Activated CD4-positive, alpha-beta T cell treated with anti-CD3 and anti-CD28 coated beads, Interleukin-2, amount 10 ng/mL, durations not matched to agents 7 days and 5 days (primary cell): ENCODE results near the gene ZCCHC14. TPM values are rescaled to one million over a fixed set of nuclear protein-coding genes. Genes with fewer than 3 reads are reported as not detected.
"Not testable (repeated sequence)": the region's sequence is repeated elsewhere in the genome, so short reads cannot be mapped to it uniquely, and the experiment has no call there.

Experiments
- CTCF ChIA-PET: fragments of 350-600 bp; sonication (Branson Sonifier 250); formaldehyde crosslinking; loops from one replicate; lab custom pipeline; 2021; ENCODE audit warnings: antibody characterized with exemption; lab: Charles Lee
- POLR2A ChIA-PET: fragments of 350-600 bp; sonication (Branson Sonifier 250); formaldehyde crosslinking; loops from one replicate; lab custom pipeline; 2021; ENCODE audit warnings: antibody characterized with exemption; lab: Charles Lee
- DNase-seq: peaks from one replicate; pipeline ENCODE4 v3.0.0-alpha.2; 2020
- H3K27ac Mint-ChIP-seq: one replicate; pipeline ENCODE4 v1.8.0; 2021; ENCODE audit warnings: mild to moderate bottlenecking, moderate library complexity, mixed read lengths
- H3K27me3 Mint-ChIP-seq: one replicate; pipeline ENCODE4 v1.8.0; 2021; ENCODE audit warnings: mixed read lengths
- H3K36me3 Mint-ChIP-seq: one replicate; pipeline ENCODE4 v1.8.0; 2021; ENCODE audit warnings: low read depth, mixed read lengths
- H3K4me1 Mint-ChIP-seq: one replicate; pipeline ENCODE4 v1.8.0; 2021; ENCODE audit warnings: mixed read lengths
- H3K4me3 Mint-ChIP-seq: one replicate; pipeline ENCODE4 v1.8.0; 2021; ENCODE audit warnings: mild to moderate bottlenecking, moderate library complexity, mixed read lengths
- H3K9me3 Mint-ChIP-seq: one replicate; pipeline ENCODE4 v1.8.0; 2021; ENCODE audit warnings: mixed read lengths
- total RNA-seq, 2 experiments: library from RNA; stranded (reverse); gene quantifications; one replicate each; pipeline ENCODE4 v1.2.3, GENCODE V29; 2021

ZCCHC14 gene
- total RNA-seq, 2 experiments from 2014 or later: 7.6 to 7.9 TPM

GRCh38 chr16:87380403-87380802, 112.4 kb downstream of the ZCCHC14 start:
- Mint-ChIP-seq H3K36me3 (peaks cover 15% of the 10 kb centered on the region), H3K4me3 (peak overlapping the region; percentile 77), H3K27ac (peak overlapping the region; percentile 79), H3K9me3 (no peaks in the 10 kb centered on the region), H3K27me3 (peaks cover 2% of the 10 kb centered on the region), H3K4me1 (peaks cover 47% of the 10 kb centered on the region)
- ChIA-PET CTCF (no interaction called here), POLR2A (no interaction called here)
- DNase-seq: no peak

- POLR2A ChIA-PET, H3K27me3 Mint-ChIP-seq, H3K4me3 Mint-ChIP-seq, H3K9me3 Mint-ChIP-seq, DNase-seq, H3K27ac Mint-ChIP-seq: not testable (repeated sequence)
- Mint-ChIP-seq H3K4me1 (peaks cover 39% of the 10 kb centered on the region), H3K36me3 (peaks cover 15% of the 10 kb centered on the region)
- CTCF ChIA-PET: interaction anchor here (1.2 kb wide), 1 partner anchor 18 kb away, joined by 5 read pairs; no protein-coding TSS in a partner anchor
Measured at GRCh38 chr16:87379312-87379752, 113.5 kb downstream of the ZCCHC14 start.

GRCh38 chr16:87376660-87377059, 116.2 kb downstream of the ZCCHC14 start:
- CTCF ChIA-PET: interaction anchor here (1.5 kb wide), 1 partner anchor 17 kb away, joined by 4 read pairs; no protein-coding TSS in a partner anchor
- no peaks in the 10 kb centered on the region for H3K27me3 Mint-ChIP-seq
- H3K9me3 Mint-ChIP-seq: no peaks in the 10 kb centered on the region
- no peak for DNase-seq
- H3K36me3 Mint-ChIP-seq: peaks cover 16% of the 10 kb centered on the region
- no peak overlapping the region for H3K4me3 Mint-ChIP-seq
- H3K27ac Mint-ChIP-seq: no peak overlapping the region
- H3K4me1 Mint-ChIP-seq: peaks cover 37% of the 10 kb centered on the region
- POLR2A ChIA-PET: no interaction called here

- peaks cover 11% of the 10 kb centered on the region for H3K36me3 Mint-ChIP-seq
- H3K9me3 Mint-ChIP-seq: no peaks in the 10 kb centered on the region
- no peaks in the 10 kb centered on the region for H3K27me3 Mint-ChIP-seq
- ChIA-PET POLR2A (no interaction called here), CTCF (no interaction called here)
- H3K27ac Mint-ChIP-seq: no peak overlapping the region
- peaks cover 31% of the 10 kb centered on the region for H3K4me1 Mint-ChIP-seq
- H3K4me3 Mint-ChIP-seq: no peak overlapping the region
- no peak for DNase-seq
Measured at GRCh38 chr16:87375426-87376135, 117.2 kb downstream of the ZCCHC14 start.

GRCh38 chr16:87374313-87374712, 118.5 kb downstream of the ZCCHC14 start:
- no peaks in the 10 kb centered on the region for H3K9me3 Mint-ChIP-seq
- no peaks in the 10 kb centered on the region for H3K27me3 Mint-ChIP-seq
- DNase-seq: no peak
- H3K4me3 Mint-ChIP-seq: no peak overlapping the region
- ChIA-PET POLR2A (no interaction called here), CTCF (interaction anchor here (0.6 to 1.6 kb wide), 2 partner anchors 14 to 34 kb away, joined by 3 to 4 read pairs; no protein-coding TSS in a partner anchor)
- H3K4me1 Mint-ChIP-seq: peaks cover 30% of the 10 kb centered on the region
- H3K27ac Mint-ChIP-seq: no peak overlapping the region
- H3K36me3 Mint-ChIP-seq: peaks cover 11% of the 10 kb centered on the region

GRCh38 chr16:87372305-87372704, 120.5 kb downstream of the ZCCHC14 start:
- Mint-ChIP-seq H3K9me3 (no peaks in the 10 kb centered on the region), H3K4me1 (peaks cover 39% of the 10 kb centered on the region), H3K27ac (no peak overlapping the region), H3K36me3 (peaks cover 4% of the 10 kb centered on the region), H3K27me3 (no peaks in the 10 kb centered on the region), H3K4me3 (no peak overlapping the region)
- POLR2A ChIA-PET: no interaction called here
- no peak for DNase-seq
- CTCF ChIA-PET: no interaction called here

GRCh38 chr16:87371261-87371866, 121.5 kb downstream of the ZCCHC14 start:
- peak overlapping the region; percentile 71 for H3K27ac Mint-ChIP-seq
- H3K36me3 Mint-ChIP-seq: peaks cover 4% of the 10 kb centered on the region
- H3K27me3 Mint-ChIP-seq: no peaks in the 10 kb centered on the region
- no peak overlapping the region for H3K4me3 Mint-ChIP-seq
- H3K4me1 Mint-ChIP-seq: peaks cover 36% of the 10 kb centered on the region
- H3K9me3 Mint-ChIP-seq: no peaks in the 10 kb centered on the region
- POLR2A ChIA-PET: no interaction called here
- CTCF ChIA-PET: no interaction called here
- DNase-seq: no peak

GRCh38 chr16:87369796-87370719, 122.8 kb downstream of the ZCCHC14 start:
- peaks cover 5% of the 10 kb centered on the region for H3K36me3 Mint-ChIP-seq
- ChIA-PET POLR2A (interaction anchor here (0.6 kb wide), 1 partner anchor 14 kb away, joined by 3 read pairs; no protein-coding TSS in a partner anchor), CTCF (no interaction called here)
- H3K9me3 Mint-ChIP-seq: no peaks in the 10 kb centered on the region
- H3K4me3 Mint-ChIP-seq: no peak overlapping the region
- no peaks in the 10 kb centered on the region for H3K27me3 Mint-ChIP-seq
- H3K27ac Mint-ChIP-seq: no peak overlapping the region
- DNase-seq: no peak
- peaks cover 36% of the 10 kb centered on the region for H3K4me1 Mint-ChIP-seq

- Mint-ChIP-seq H3K4me3 (no peak overlapping the region), H3K27me3 (no peaks in the 10 kb centered on the region), H3K4me1 (peaks cover 43% of the 10 kb centered on the region), H3K36me3 (peaks cover 5% of the 10 kb centered on the region), H3K9me3 (no peaks in the 10 kb centered on the region), H3K27ac (no peak overlapping the region)
- CTCF ChIA-PET: no interaction called here
- POLR2A ChIA-PET: no interaction called here
- DNase-seq: no peak
Measured at GRCh38 chr16:87369117-87369765, 123.6 kb downstream of the ZCCHC14 start.

GRCh38 chr16:87368029-87368770, 124.6 kb downstream of the ZCCHC14 start:
- ChIA-PET CTCF (no interaction called here), POLR2A (no interaction called here)
- no peak overlapping the region for H3K4me3 Mint-ChIP-seq
- peaks cover 5% of the 10 kb centered on the region for H3K36me3 Mint-ChIP-seq
- H3K4me1 Mint-ChIP-seq: peaks cover 46% of the 10 kb centered on the region
- DNase-seq: no peak
- H3K9me3 Mint-ChIP-seq: no peaks in the 10 kb centered on the region
- no peaks in the 10 kb centered on the region for H3K27me3 Mint-ChIP-seq
- no peak overlapping the region for H3K27ac Mint-ChIP-seq

GRCh38 chr16:87367529-87367928, 125.3 kb downstream of the ZCCHC14 start:
- H3K27ac Mint-ChIP-seq: peak overlapping the region; percentile 27
- no peak for DNase-seq
- H3K4me3 Mint-ChIP-seq: no peak overlapping the region
- H3K36me3 Mint-ChIP-seq: peaks cover 5% of the 10 kb centered on the region
- H3K27me3 Mint-ChIP-seq: no peaks in the 10 kb centered on the region
- H3K4me1 Mint-ChIP-seq: peaks cover 46% of the 10 kb centered on the region
- CTCF ChIA-PET: no interaction called here
- no peaks in the 10 kb centered on the region for H3K9me3 Mint-ChIP-seq
- POLR2A ChIA-PET: no interaction called here

- peaks cover 5% of the 10 kb centered on the region for H3K36me3 Mint-ChIP-seq
- ChIA-PET POLR2A (no interaction called here), CTCF (interaction anchor here (1.9 kb wide), 1 partner anchor 17 kb away, joined by 5 read pairs; the partner anchor contains the start of gene FBXO31)
- H3K27me3 Mint-ChIP-seq: no peaks in the 10 kb centered on the region
- H3K27ac Mint-ChIP-seq: peak overlapping the region; percentile 31
- peaks cover 43% of the 10 kb centered on the region for H3K4me1 Mint-ChIP-seq
- H3K9me3 Mint-ChIP-seq: no peaks in the 10 kb centered on the region
- no peak overlapping the region for H3K4me3 Mint-ChIP-seq
- DNase-seq: no peak
Measured at GRCh38 chr16:87366930-87367329, 125.9 kb downstream of the ZCCHC14 start.
